ENCODE data around the gene RPS6KA6. TPM values are rescaled to one million over a fixed set of nuclear protein-coding genes. Genes with fewer than 3 reads are reported as not detected.
"Not testable (repeated sequence)": the region's sequence is repeated elsewhere in the genome, so short reads cannot be mapped to it uniquely, and the experiment has no call there.

Gene RPS6KA6
- polyA plus RNA-seq, 1 of the 3 experiments (the other 2 are of a cell fraction) = 1.7 TPM

DNA sequence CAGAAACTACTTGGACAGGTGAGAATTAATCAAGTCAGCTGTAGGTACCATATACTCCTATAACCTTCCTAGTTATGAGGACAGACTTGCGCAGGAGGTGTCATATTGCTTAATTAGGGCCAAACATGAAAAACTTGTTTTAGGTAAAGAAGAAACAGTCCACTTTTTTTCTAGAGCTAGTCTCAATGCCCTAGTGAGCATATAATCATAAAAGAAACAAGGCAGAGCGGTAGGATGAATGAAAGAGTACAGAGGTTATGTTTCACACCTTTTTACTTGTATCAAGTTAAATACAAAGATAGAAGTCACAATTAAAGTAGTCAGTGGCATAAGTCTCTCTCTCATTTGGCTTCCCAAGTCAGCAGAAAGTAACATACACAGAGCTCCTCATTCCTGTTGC lies 88.9 kb downstream of the RPS6KA6 start (continued):
- TF ChIP-seq, protein P1, sequence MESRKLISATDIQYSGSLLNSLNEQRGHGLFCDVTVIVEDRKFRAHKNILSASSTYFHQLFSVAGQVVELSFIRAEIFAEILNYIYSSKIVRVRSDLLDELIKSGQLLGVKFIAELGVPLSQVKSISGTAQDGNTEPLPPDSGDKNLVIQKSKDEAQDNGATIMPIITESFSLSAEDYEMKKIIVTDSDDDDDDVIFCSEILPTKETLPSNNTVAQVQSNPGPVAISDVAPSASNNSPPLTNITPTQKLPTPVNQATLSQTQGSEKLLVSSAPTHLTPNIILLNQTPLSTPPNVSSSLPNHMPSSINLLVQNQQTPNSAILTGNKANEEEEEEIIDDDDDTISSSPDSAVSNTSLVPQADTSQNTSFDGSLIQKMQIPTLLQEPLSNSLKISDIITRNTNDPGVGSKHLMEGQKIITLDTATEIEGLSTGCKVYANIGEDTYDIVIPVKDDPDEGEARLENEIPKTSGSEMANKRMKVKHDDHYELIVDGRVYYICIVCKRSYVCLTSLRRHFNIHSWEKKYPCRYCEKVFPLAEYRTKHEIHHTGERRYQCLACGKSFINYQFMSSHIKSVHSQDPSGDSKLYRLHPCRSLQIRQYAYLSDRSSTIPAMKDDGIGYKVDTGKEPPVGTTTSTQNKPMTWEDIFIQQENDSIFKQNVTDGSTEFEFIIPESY (IDR thresholded peaks at IDR 0.05; ENCODE audit: borderline replicate concordance, low read depth) = no peak
- no peak for TF ChIP-seq FOSL2 (IDR thresholded peaks at IDR 0.05; ENCODE audit: borderline replicate concordance, low read depth)
- TF ChIP-seq RCOR1 (IDR thresholded peaks at IDR 0.05; ENCODE audit: low read length) = no peak
- TF ChIP-seq SMC3 (IDR thresholded peaks at IDR 0.05; ENCODE audit: low read depth, low read length) = no peak
- TF ChIP-seq TEAD4 (IDR thresholded peaks at IDR 0.05; ENCODE audit: borderline replicate concordance, insufficient read depth) = no peak
- TF ChIP-seq TAF1 (IDR thresholded peaks at IDR 0.05; ENCODE audit: borderline replicate concordance, low read depth, low read length) = no peak
- no peak for TF ChIP-seq MXI1 (IDR thresholded peaks at IDR 0.05; ENCODE audit: low read depth, low read length)
- no peak for TF ChIP-seq MEF2A (IDR thresholded peaks at IDR 0.05; ENCODE audit: borderline replicate concordance, low read depth)
- no peak for TF ChIP-seq EZH2phosphoT487 (IDR thresholded peaks at IDR 0.05; ENCODE audit: borderline replicate concordance, low read depth)
- no peak for TF ChIP-seq NFIC (IDR thresholded peaks at IDR 0.05; ENCODE audit: borderline replicate concordance)
- no peak for TF ChIP-seq POLR2AphosphoS5 (IDR thresholded peaks at IDR 0.05; ENCODE audit: low read depth, low read length)
- TF ChIP-seq RFX5 (IDR thresholded peaks at IDR 0.05; ENCODE audit: low read length) = no peak

DNA sequence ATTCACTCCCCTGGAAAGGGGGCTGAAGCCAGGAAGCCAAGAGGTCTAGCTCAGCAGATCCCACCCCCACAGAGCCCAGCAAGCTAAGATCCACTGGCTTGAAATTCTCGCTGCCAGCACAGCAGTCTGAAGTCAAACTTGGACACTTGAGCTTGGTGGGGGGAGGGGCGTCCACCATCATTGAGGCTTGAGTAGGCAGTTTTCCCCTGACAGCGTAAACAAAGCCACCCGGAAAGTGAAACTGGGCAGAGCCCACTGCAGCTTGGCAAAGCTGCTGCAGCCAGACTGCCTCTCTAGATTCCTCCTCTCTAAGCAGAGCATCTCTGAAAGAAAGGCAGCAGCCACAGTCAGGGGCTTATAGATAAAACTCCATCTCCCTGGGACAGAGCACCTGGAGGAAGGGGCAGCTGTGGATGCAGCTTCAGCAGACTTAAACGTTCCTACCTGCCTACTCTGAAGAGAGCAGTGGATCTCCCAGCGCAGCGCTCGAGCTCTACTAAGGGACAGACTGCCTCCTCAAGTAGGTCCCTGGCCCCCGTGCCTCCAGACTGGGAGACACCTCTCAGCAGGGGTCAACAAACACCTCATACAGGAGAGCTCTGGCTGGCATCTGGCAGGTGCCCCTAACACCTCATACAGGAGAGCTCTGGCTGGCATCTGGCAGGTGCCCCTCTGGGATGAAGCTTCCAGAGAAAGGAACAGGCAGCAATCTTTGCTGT lies 108.4 kb downstream of the RPS6KA6 start:
- H3K27ac ChIP-seq (ENCODE audit: low read depth in 2 of 2, low read length in 1 of 2); POLR2A ChIA-PET; H3K9me3 ChIP-seq; CTCF ChIA-PET; H2AFZ ChIP-seq (ENCODE audit: low read depth); H3K9me2 ChIP-seq; H3K79me2 ChIP-seq (ENCODE audit: insufficient read depth); H3K36me3 ChIP-seq (replicated peaks in 1 of 2; ENCODE audit: control insufficient read depth in 1 of 2, insufficient read depth in 2 of 2, low read length in 1 of 2); H3F3A ChIP-seq (replicated peaks; ENCODE audit: insufficient read depth); H3K4me2 ChIP-seq; H3K4me3 ChIP-seq (ENCODE audit: low read depth in 2 of 2, low read length in 1 of 2); H3K9ac ChIP-seq; H3K4me1 ChIP-seq (ENCODE audit: control insufficient read depth in 1 of 2, insufficient read depth in 2 of 2, low read depth in 1 of 2, low read length in 1 of 2); DNase-seq; H3K27me3 ChIP-seq (ENCODE audit: insufficient read depth); H4K20me1 ChIP-seq (ENCODE audit: insufficient read depth): not testable (repeated sequence)
- 31% methylated on average over 4 of the region's 9 CpGs for WGBS (ENCODE audit: low lambda C conversion rate)

DNA sequence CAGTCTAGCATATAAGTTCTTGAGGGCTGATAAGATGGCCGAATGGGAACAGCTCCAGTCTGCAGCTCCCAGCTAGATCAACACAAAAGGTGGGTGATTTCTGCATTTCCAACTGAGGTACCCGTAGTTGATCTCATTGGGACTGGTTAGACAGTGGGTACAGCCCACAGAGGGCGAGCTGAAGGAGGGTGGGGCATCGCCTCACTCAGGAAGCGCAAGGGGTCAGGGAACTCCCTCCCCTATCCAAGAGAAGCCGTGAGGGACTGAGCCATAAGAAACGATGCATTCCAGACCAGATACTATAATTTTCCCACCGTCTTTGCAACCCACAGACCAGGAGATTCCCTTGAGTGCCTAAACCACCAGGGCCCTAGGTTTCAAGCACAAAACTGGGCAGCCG lies 109.0 kb downstream of the RPS6KA6 start:
- 23% methylated on average over 7 of the region's 9 CpGs for WGBS (ENCODE audit: low lambda C conversion rate)
- Histone ChIP-seq H3K4me1 (ENCODE audit: control insufficient read depth in 1 of 2, insufficient read depth in 2 of 2, low read depth in 1 of 2, low read length in 1 of 2) (no peaks in the 10 kb centered on the region), H3K9me3 (no peaks in the 10 kb centered on the region), H3K79me2 (ENCODE audit: insufficient read depth) (no peaks in the 10 kb centered on the region), H3K36me3 (replicated peaks in 1 of 2; ENCODE audit: control insufficient read depth in 1 of 2, insufficient read depth in 2 of 2, low read length in 1 of 2) (peaks cover 0 to 3% of the 10 kb centered on the region in 2 experiments), H3K9ac (no peak overlapping the region), H3F3A (replicated peaks; ENCODE audit: insufficient read depth) (no peaks in the 10 kb centered on the region), H3K9me2 (no peaks in the 10 kb centered on the region), H3K4me3 (ENCODE audit: low read depth in 2 of 2, low read length in 1 of 2) (no peak overlapping the region), H3K27me3 (ENCODE audit: insufficient read depth) (no peaks in the 10 kb centered on the region), H3K27ac (ENCODE audit: low read depth in 2 of 2, low read length in 1 of 2) (no peak overlapping the region), H4K20me1 (ENCODE audit: insufficient read depth) (no peaks in the 10 kb centered on the region), H2AFZ (ENCODE audit: low read depth) (no peak overlapping the region), H3K4me2 (no peak overlapping the region)
- ChIA-PET CTCF (no interaction called here), POLR2A (no interaction called here)
- DNase-seq = no peak
- no peak for TF ChIP-seq RXRA (IDR thresholded peaks at IDR 0.05; ENCODE audit: borderline replicate concordance, low read depth)
- no peak for TF ChIP-seq MEF2A (IDR thresholded peaks at IDR 0.05; ENCODE audit: borderline replicate concordance, low read depth)
- no peak for TF ChIP-seq ELF1 (IDR thresholded peaks at IDR 0.05)
- TF ChIP-seq, protein P2, sequence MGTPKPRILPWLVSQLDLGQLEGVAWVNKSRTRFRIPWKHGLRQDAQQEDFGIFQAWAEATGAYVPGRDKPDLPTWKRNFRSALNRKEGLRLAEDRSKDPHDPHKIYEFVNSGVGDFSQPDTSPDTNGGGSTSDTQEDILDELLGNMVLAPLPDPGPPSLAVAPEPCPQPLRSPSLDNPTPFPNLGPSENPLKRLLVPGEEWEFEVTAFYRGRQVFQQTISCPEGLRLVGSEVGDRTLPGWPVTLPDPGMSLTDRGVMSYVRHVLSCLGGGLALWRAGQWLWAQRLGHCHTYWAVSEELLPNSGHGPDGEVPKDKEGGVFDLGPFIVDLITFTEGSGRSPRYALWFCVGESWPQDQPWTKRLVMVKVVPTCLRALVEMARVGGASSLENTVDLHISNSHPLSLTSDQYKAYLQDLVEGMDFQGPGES (IDR thresholded peaks at IDR 0.05; ENCODE audit: low read depth, low read length) = no peak
- no peak for TF ChIP-seq GABPA (IDR thresholded peaks at IDR 0.05; ENCODE audit: low read depth)
- TF ChIP-seq, protein P3, sequence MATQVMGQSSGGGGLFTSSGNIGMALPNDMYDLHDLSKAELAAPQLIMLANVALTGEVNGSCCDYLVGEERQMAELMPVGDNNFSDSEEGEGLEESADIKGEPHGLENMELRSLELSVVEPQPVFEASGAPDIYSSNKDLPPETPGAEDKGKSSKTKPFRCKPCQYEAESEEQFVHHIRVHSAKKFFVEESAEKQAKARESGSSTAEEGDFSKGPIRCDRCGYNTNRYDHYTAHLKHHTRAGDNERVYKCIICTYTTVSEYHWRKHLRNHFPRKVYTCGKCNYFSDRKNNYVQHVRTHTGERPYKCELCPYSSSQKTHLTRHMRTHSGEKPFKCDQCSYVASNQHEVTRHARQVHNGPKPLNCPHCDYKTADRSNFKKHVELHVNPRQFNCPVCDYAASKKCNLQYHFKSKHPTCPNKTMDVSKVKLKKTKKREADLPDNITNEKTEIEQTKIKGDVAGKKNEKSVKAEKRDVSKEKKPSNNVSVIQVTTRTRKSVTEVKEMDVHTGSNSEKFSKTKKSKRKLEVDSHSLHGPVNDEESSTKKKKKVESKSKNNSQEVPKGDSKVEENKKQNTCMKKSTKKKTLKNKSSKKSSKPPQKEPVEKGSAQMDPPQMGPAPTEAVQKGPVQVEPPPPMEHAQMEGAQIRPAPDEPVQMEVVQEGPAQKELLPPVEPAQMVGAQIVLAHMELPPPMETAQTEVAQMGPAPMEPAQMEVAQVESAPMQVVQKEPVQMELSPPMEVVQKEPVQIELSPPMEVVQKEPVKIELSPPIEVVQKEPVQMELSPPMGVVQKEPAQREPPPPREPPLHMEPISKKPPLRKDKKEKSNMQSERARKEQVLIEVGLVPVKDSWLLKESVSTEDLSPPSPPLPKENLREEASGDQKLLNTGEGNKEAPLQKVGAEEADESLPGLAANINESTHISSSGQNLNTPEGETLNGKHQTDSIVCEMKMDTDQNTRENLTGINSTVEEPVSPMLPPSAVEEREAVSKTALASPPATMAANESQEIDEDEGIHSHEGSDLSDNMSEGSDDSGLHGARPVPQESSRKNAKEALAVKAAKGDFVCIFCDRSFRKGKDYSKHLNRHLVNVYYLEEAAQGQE (IDR thresholded peaks at IDR 0.05; ENCODE audit: low read depth, low read length) = no peak
- TF ChIP-seq, protein P4, sequence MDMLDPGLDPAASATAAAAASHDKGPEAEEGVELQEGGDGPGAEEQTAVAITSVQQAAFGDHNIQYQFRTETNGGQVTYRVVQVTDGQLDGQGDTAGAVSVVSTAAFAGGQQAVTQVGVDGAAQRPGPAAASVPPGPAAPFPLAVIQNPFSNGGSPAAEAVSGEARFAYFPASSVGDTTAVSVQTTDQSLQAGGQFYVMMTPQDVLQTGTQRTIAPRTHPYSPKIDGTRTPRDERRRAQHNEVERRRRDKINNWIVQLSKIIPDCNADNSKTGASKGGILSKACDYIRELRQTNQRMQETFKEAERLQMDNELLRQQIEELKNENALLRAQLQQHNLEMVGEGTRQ (IDR thresholded peaks at IDR 0.05; ENCODE audit: borderline replicate concordance, low read depth, low read length) = no peak
- TF ChIP-seq TAF1 (IDR thresholded peaks at IDR 0.05; ENCODE audit: borderline replicate concordance, low read depth, low read length) = no peak
- TF ChIP-seq RAD21 (IDR thresholded peaks at IDR 0.05; ENCODE audit: low read length) = no peak

Data from SK-N-SH (cell line).